ENCODE data around the gene KCTD15.
"Not testable (repeated sequence)": the region's sequence is repeated elsewhere in the genome, so short reads cannot be mapped to it uniquely, and the experiment has no call there.

Gene KCTD15

GRCh38 chr19:33814181-33815165, 17.8 kb downstream of the KCTD15 start:
- no peaks in the 10 kb centered on the region for H3K36me3 ChIP-seq (ENCODE audit: insufficient read depth, low read length)
- no peak overlapping the region for H3K27ac ChIP-seq (ENCODE audit: low read length)
- no peaks in the 10 kb centered on the region for H3K79me2 ChIP-seq (ENCODE audit: insufficient read depth, low read length)
- no peaks in the 10 kb centered on the region for H3K4me1 ChIP-seq (ENCODE audit: insufficient read depth, low read length)
- DNase-seq: no peak
- H3K27me3 ChIP-seq (ENCODE audit: insufficient read depth, low read length, poor library complexity): no peaks in the 10 kb centered on the region
- ATAC-seq (ENCODE audit: insufficient read depth, low read depth): no peak
- 0 out of 2 replicates have a peak, but pooled peaks cover 3% of the 10 kb centered on the region for H4K20me1 ChIP-seq (ENCODE audit: insufficient read depth, low read length)
- H3K9ac ChIP-seq (ENCODE audit: low read depth, low read length): no peak overlapping the region
- H3K4me2 ChIP-seq (ENCODE audit: insufficient read depth, low read length): no peak overlapping the region
- no peaks in the 10 kb centered on the region for H3K9me3 ChIP-seq (ENCODE audit: insufficient read depth, low read length, severe bottlenecking)
- H2AFZ ChIP-seq (ENCODE audit: low read depth, low read length): no peak overlapping the region
- no peak for TF ChIP-seq EZH2 (IDR thresholded peaks at IDR 0.05; ENCODE audit: borderline replicate concordance, low read depth, low read length, severe bottlenecking)
- no peak for TF ChIP-seq CTCF (IDR thresholded peaks at IDR 0.05; ENCODE audit: borderline replicate concordance, extremely low read depth, low read length, poor library complexity, severe bottlenecking)
- H3K4me3 ChIP-seq (ENCODE audit: low read depth in 1 of 2, low read length in 2 of 2): no peak overlapping the region

- Histone ChIP-seq H4K20me1 (ENCODE audit: insufficient read depth, low read length) (0 out of 2 replicates have a peak, but pooled peaks cover 3% of the 10 kb centered on the region), H3K36me3 (ENCODE audit: insufficient read depth, low read length) (no peaks in the 10 kb centered on the region), H2AFZ (ENCODE audit: low read depth, low read length) (no peak overlapping the region), H3K27ac (ENCODE audit: low read length) (no peak overlapping the region), H3K9me3 (ENCODE audit: insufficient read depth, low read length, severe bottlenecking) (no peaks in the 10 kb centered on the region), H3K4me3 (ENCODE audit: low read depth in 1 of 2, low read length in 2 of 2) (no peak overlapping the region), H3K79me2 (ENCODE audit: insufficient read depth, low read length) (no peaks in the 10 kb centered on the region), H3K9ac (ENCODE audit: low read depth, low read length) (no peak overlapping the region), H3K4me2 (ENCODE audit: insufficient read depth, low read length) (no peak overlapping the region), H3K27me3 (ENCODE audit: insufficient read depth, low read length, poor library complexity) (no peaks in the 10 kb centered on the region), H3K4me1 (ENCODE audit: insufficient read depth, low read length) (no peaks in the 10 kb centered on the region)
- DNase-seq (no peak), ATAC-seq (ENCODE audit: insufficient read depth, low read depth) (no peak)
- no peak for TF ChIP-seq CTCF (IDR thresholded peaks at IDR 0.05; ENCODE audit: borderline replicate concordance, extremely low read depth, low read length, poor library complexity, severe bottlenecking)
- TF ChIP-seq EZH2 (IDR thresholded peaks at IDR 0.05; ENCODE audit: borderline replicate concordance, low read depth, low read length, severe bottlenecking): no peak
Measured at GRCh38 chr19:33815380-33816340, 19.0 kb downstream of the KCTD15 start.

DNA sequence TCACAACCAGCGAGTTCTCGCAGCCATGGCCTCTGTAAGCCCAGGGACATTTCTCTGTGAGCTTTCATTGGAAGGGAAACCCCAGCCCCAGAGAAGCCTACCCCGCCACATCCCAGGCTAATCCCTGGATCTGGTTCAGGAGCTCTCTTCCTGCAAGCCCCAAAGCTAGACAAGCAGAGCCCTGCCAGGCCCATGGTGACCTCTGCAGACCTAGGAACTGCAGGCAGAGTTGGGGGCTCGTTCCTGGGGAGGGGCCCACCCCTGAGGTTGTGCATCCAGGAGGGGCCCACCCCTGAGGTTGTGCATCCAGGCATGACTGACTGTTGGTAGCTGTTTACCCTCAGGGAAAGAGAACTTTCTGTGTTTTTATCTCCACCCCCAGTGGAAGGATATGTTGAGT, 21.7 kb downstream of the KCTD15 start:
- 0 out of 2 replicates have a peak, but pooled peaks cover 3% of the 10 kb centered on the region for H4K20me1 ChIP-seq (ENCODE audit: insufficient read depth, low read length)
- DNase-seq: no peak
- H3K27me3 ChIP-seq (ENCODE audit: insufficient read depth, low read length, poor library complexity): no peaks in the 10 kb centered on the region
- H2AFZ ChIP-seq (ENCODE audit: low read depth, low read length): no peak overlapping the region
- no peak for ATAC-seq (ENCODE audit: insufficient read depth, low read depth)
- no peak for TF ChIP-seq CTCF (IDR thresholded peaks at IDR 0.05; ENCODE audit: borderline replicate concordance, extremely low read depth, low read length, poor library complexity, severe bottlenecking)
- no peak for TF ChIP-seq EZH2 (IDR thresholded peaks at IDR 0.05; ENCODE audit: borderline replicate concordance, low read depth, low read length, severe bottlenecking)
- no peaks in the 10 kb centered on the region for H3K4me1 ChIP-seq (ENCODE audit: insufficient read depth, low read length)
- no peaks in the 10 kb centered on the region for H3K36me3 ChIP-seq (ENCODE audit: insufficient read depth, low read length)
- H3K79me2 ChIP-seq (ENCODE audit: insufficient read depth, low read length): no peaks in the 10 kb centered on the region
- no peak overlapping the region for H3K4me2 ChIP-seq (ENCODE audit: insufficient read depth, low read length)
- H3K9ac ChIP-seq (ENCODE audit: low read depth, low read length): no peak overlapping the region
- H3K9me3 ChIP-seq (ENCODE audit: insufficient read depth, low read length, severe bottlenecking): no peaks in the 10 kb centered on the region
- H3K4me3 ChIP-seq (ENCODE audit: low read depth in 1 of 2, low read length in 2 of 2): no peak overlapping the region
- no peak overlapping the region for H3K27ac ChIP-seq (ENCODE audit: low read length)

- H3K27me3 ChIP-seq (ENCODE audit: insufficient read depth, low read length, poor library complexity); ATAC-seq (ENCODE audit: insufficient read depth, low read depth); H3K9me3 ChIP-seq (ENCODE audit: insufficient read depth, low read length, severe bottlenecking); H3K4me1 ChIP-seq (ENCODE audit: insufficient read depth, low read length); H2AFZ ChIP-seq (ENCODE audit: low read depth, low read length); H3K36me3 ChIP-seq (ENCODE audit: insufficient read depth, low read length); H3K9ac ChIP-seq (ENCODE audit: low read depth, low read length); H3K4me2 ChIP-seq (ENCODE audit: insufficient read depth, low read length); H3K4me3 ChIP-seq (ENCODE audit: low read depth in 1 of 2, low read length in 2 of 2); H3K79me2 ChIP-seq (ENCODE audit: insufficient read depth, low read length); H4K20me1 ChIP-seq (ENCODE audit: insufficient read depth, low read length); DNase-seq; H3K27ac ChIP-seq (ENCODE audit: low read length): not testable (repeated sequence)
Measured at GRCh38 chr19:33819078-33819477, 22.4 kb downstream of the KCTD15 start.

Data from DND-41 (cell line).